HCT116 (cell line): ENCODE measurements around the gene NBL1. TPM values are rescaled to one million over a fixed set of nuclear protein-coding genes. Genes with fewer than 3 reads are reported as not detected.

ENCODE experiments used
- ATAC-seq: fragments of 200-7000 bp; cut with Tn5 transposase; 2 replicates; pipeline ENCODE4 v1.9.1; 2020; ENCODE audit warnings: mild to moderate bottlenecking, moderate library complexity
- BruUV-seq: library from RNA; stranded (reverse); fragments of 400-500 nt; replicated peaks from 2 replicates; lab custom pipeline; 2021; lab: Mats Ljungman, UMichigan
- CTCF ChIA-PET: fragments of 300-600 bp; sonication (Branson Sonifier 250); formaldehyde crosslinking; loops from one replicate; lab custom pipeline; 2021; ENCODE audit warnings: antibody characterized with exemption; lab: Charles Lee
- POLR2A ChIA-PET: fragments of 300-600, 350-600 bp; sonication (Branson Sonifier 250); formaldehyde crosslinking; loops from one replicate; lab custom pipeline; 2021; ENCODE audit warnings: antibody characterized with exemption; lab: Charles Lee
- RAD21 ChIA-PET, 2 experiments: fragments of 300-600 bp; sonication (Branson Sonifier 250); formaldehyde crosslinking; loops; one replicate each; lab custom pipeline; 2023; ENCODE audit warnings: low total read pairs in 2 of 2; ENCODE audit not compliant: uncharacterized antibody in 2 of 2, unreplicated experiment in 2 of 2, low non-redundant PET in 1 of 2; lab: Charles Lee
- DNase-seq: peaks from one replicate; pipeline ENCODE4 v3.0.0-alpha.2; 2010; ENCODE audit warnings: low read depth, low spot score
- H2AFZ ChIP-seq: fragments of 200-600 bp; shearing (Covaris generic), sonication (generic); 2 replicates; pipeline ENCODE4 v1.6.1; 2017; ENCODE audit warnings: low read depth, mixed run types, mixed read lengths, antibody characterized with exemption, low read length; ENCODE audit not compliant: poor library complexity, severe bottlenecking
- H3K27ac ChIP-seq: 2 replicates; pipeline ENCODE4 v1.5.1; 2012; ENCODE audit warnings: low read depth, low read length
- H3K27me3 ChIP-seq: fragments of 200-600 bp; sonication (generic); 2 replicates; pipeline ENCODE4 v1.6.1; 2016; ENCODE audit warnings: mixed run types, low read length, mixed read lengths; ENCODE audit not compliant: insufficient read depth
- H3K36me3 ChIP-seq, 2 experiments: fragments of 200-500 bp in 1 of 2; fragments of 200-600 bp in 1 of 2; sonication (Bioruptor generic) in 1 of 2; sonication (generic) in 1 of 2; 2 replicates each; pipeline versions ENCODE4 v1.5.1 to v1.6.1; 2014 to 2016; ENCODE audit warnings: low read length in 2 of 2, inconsistent platforms in 1 of 2, mixed read lengths in 1 of 2, mixed run types in 1 of 2; ENCODE audit not compliant: insufficient read depth in 2 of 2, control insufficient read depth in 1 of 2
- H3K4me1 ChIP-seq, 2 experiments: fragments of 200-600 bp in 1 of 2; sonication (generic) in 1 of 2; 2 replicates each; pipeline versions ENCODE4 v1.5.1 to v1.6.1; 2012 to 2017; ENCODE audit warnings: low read length in 2 of 2, inconsistent platforms in 1 of 2, mild to moderate bottlenecking in 1 of 2, mixed read lengths in 1 of 2, mixed run types in 1 of 2, moderate library complexity in 1 of 2; ENCODE audit not compliant: insufficient read depth in 2 of 2, control insufficient read depth in 1 of 2
- H3K4me2 ChIP-seq: fragments of 200-600 bp; sonication (generic); 2 replicates; pipeline ENCODE4 v1.6.1; 2017; ENCODE audit warnings: mixed run types, low read length, mixed read lengths
- H3K4me3 ChIP-seq, 2 experiments: fragments of 200-600 bp in 1 of 2; sonication (generic) in 1 of 2; replicated peaks in 1 of 2; 2 replicates each; pipeline ENCODE4 v1.5.1; 2011 to 2016; ENCODE audit warnings: low read length in 2 of 2, control low read depth in 1 of 2, low read depth in 1 of 2, mild to moderate bottlenecking in 1 of 2, mixed read lengths in 1 of 2, mixed run types in 1 of 2
- H3K79me2 ChIP-seq: fragments of 200-600 bp; sonication (generic); 2 replicates; pipeline ENCODE4 v1.6.1; 2017; ENCODE audit warnings: mild to moderate bottlenecking, mixed run types, low read length, moderate library complexity, mixed read lengths; ENCODE audit not compliant: insufficient read depth
- H3K9ac ChIP-seq: fragments of 200-600 bp; sonication (generic); 2 replicates; pipeline ENCODE4 v1.6.1; 2016; ENCODE audit warnings: low read length, mixed read lengths
- H3K9me2 ChIP-seq: fragments of 200-600 bp; sonication (generic), shearing (Covaris generic); 2 replicates; pipeline ENCODE4 v1.6.1; 2017; ENCODE audit warnings: mixed run types, mild to moderate bottlenecking, moderate library complexity; ENCODE audit not compliant: insufficient read depth
- H3K9me3 ChIP-seq, 2 experiments: fragments of 200-500 bp in 1 of 2; fragments of 200-600 bp in 1 of 2; sonication (Bioruptor generic) in 1 of 2; sonication (generic) in 1 of 2; 2 replicates each; pipeline ENCODE4 v1.6.1; 2014 to 2017; ENCODE audit warnings: low read length in 2 of 2, mixed read lengths in 2 of 2, inconsistent platforms in 1 of 2, low read depth in 1 of 2, mild to moderate bottlenecking in 1 of 2, mixed run types in 1 of 2, moderate library complexity in 1 of 2; ENCODE audit not compliant: control insufficient read depth in 1 of 2, insufficient read depth in 1 of 2
- H4K20me1 ChIP-seq: fragments of 200-600 bp; sonication (generic), shearing (Covaris generic); 2 replicates; pipeline ENCODE4 v1.6.1; 2017; ENCODE audit warnings: mixed run types, mild to moderate bottlenecking, moderate library complexity; ENCODE audit not compliant: insufficient read depth
- CBX3 ChIP-seq: IDR thresholded peaks from 2 replicates; pipeline ENCODE4 v1.6.1; 2012; ENCODE audit warnings: low read depth
- CTCF ChIP-seq, 3 experiments: fragments of 200-600 bp in 1 of 3; sonication (generic) in 1 of 3; IDR thresholded peaks in 2 of 3; conservative IDR thresholded peaks in 1 of 3; 2 replicates each; pipeline ENCODE4 v1.5.1; 2012 to 2017; ENCODE audit warnings: low read depth in 2 of 3, low read length in 2 of 3, antibody characterized with exemption in 1 of 3, borderline replicate concordance in 1 of 3, control low read depth in 1 of 3, mild to moderate bottlenecking in 1 of 3, mixed read lengths in 1 of 3, mixed run types in 1 of 3, moderate library complexity in 1 of 3; ENCODE audit not compliant: insufficient read depth in 1 of 3
- EGR1 ChIP-seq: IDR thresholded peaks from 2 replicates; pipeline ENCODE4 v1.6.1; 2012; ENCODE audit warnings: low read depth
- ELF1 ChIP-seq: IDR thresholded peaks from 2 replicates; pipeline ENCODE4 v1.6.1; 2012; ENCODE audit warnings: low read depth, borderline replicate concordance
- JUND ChIP-seq: IDR thresholded peaks from 2 replicates; pipeline ENCODE4 v1.6.1; 2012
- POLR2AphosphoS5 ChIP-seq: IDR thresholded peaks from 2 replicates; pipeline ENCODE4 v1.6.1; 2011; ENCODE audit warnings: mild to moderate bottlenecking, low read depth, low read length, moderate library complexity
- RAD21 ChIP-seq: IDR thresholded peaks from 2 replicates; pipeline ENCODE4 v1.6.1; 2012; ENCODE audit warnings: low read depth, mild to moderate bottlenecking
- intact Hi-C: fragments of 100-400 bp; cut with micrococcal nuclease; formaldehyde crosslinking; loops from 2 replicates; pipeline ENCODE4 v1.10.0; 2022
- total RNA-seq: library from RNA; stranded (reverse); gene quantifications from one replicate; pipeline ENCODE4 v1.2.1, GENCODE V29; 2021; ENCODE audit not compliant: unreplicated experiment

NBL1 gene
- total RNA-seq, 1 experiment from 2014 or later = 75.4 TPM

GRCh38 chr1:19610282-19610981, 33.7 kb upstream of the NBL1 start:
- Histone ChIP-seq H3K4me1 (no peaks in the 10 kb centered on the region), H3K36me3 (0 out of 4 replicates have a peak, but pooled peaks cover 0 to 5% of the 10 kb centered on the region in 2 experiments), H3K9me2 (no peaks in the 10 kb centered on the region), H3K27ac (no peak overlapping the region), H3K9me3 (no peaks in the 10 kb centered on the region), H3K27me3 (no peaks in the 10 kb centered on the region), H4K20me1 (no peaks in the 10 kb centered on the region), H3K79me2 (peaks cover 82% of the 10 kb centered on the region), H2AFZ (no peak overlapping the region), H3K4me2 (no peak overlapping the region), H3K9ac (no peak overlapping the region), H3K4me3 (no peak overlapping the region)
- POLR2A ChIA-PET = no interaction called here
- intact Hi-C loops = no loop called here
- no TSS peak for BruUV-seq
- DNase-seq (no peak), ATAC-seq (no peak)
- RAD21 ChIA-PET = no interaction called here
- CTCF ChIA-PET = interaction anchor here (1.4 kb wide), 1 partner anchor 28 kb away, joined by 3 read pairs; no protein-coding TSS in a partner anchor
- TF ChIP-seq EGR1 = no peak

DNA sequence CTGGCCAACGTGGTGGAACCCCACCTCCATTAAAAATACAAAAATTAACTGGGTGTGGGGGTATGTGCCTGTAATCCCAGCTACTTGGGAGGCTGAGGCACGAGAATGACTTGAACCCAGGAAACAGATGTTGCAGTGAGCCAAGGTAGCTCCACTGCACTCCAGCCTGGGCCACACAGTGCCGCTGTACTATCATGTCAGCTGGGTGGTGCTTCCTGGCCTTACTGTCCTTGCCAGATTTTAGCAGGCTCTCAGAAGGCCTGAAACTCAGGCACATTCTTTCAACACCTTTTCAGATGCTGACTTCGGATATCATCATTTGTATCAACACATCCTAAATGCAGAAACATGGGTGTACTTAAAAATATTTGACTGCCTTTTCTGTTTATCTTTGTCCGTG, 31.6 kb upstream of the NBL1 start:
- H3K9ac ChIP-seq = no peak overlapping the region
- H2AFZ ChIP-seq = no peak overlapping the region
- H3K4me2 ChIP-seq = no peak overlapping the region
- H3K9me3 ChIP-seq = no peaks in the 10 kb centered on the region
- TF ChIP-seq ELF1 (no peak), CTCF (IDR thresholded peaks at IDR 0.05 in 2 of 3, conservative IDR thresholded peaks at IDR 0.05 in 1 of 3; ENCODE audit: borderline replicate concordance in 1 of 3, insufficient read depth in 1 of 3, low read depth in 2 of 3, low read length in 2 of 3) (no peak), CBX3 (no peak), POLR2AphosphoS5 (no peak), RAD21 (no peak), JUND (no peak)
- CTCF ChIA-PET = no interaction called here
- no peak overlapping the region for H3K27ac ChIP-seq
- 0 out of 4 replicates have a peak, but pooled peaks cover 0 to 5% of the 10 kb centered on the region in 2 experiments for H3K36me3 ChIP-seq
- POLR2A ChIA-PET = no interaction called here
- DNase-seq = no peak
- intact Hi-C loops = no loop called here
- H3K9me2 ChIP-seq = no peaks in the 10 kb centered on the region
- ATAC-seq = no peak
- no TSS peak for BruUV-seq
- peaks cover 72% of the 10 kb centered on the region for H3K79me2 ChIP-seq
- no peaks in the 10 kb centered on the region for H4K20me1 ChIP-seq
- RAD21 ChIA-PET = no interaction called here
- H3K4me3 ChIP-seq = no peak overlapping the region
- no peaks in the 10 kb centered on the region for H3K4me1 ChIP-seq
- no peaks in the 10 kb centered on the region for H3K27me3 ChIP-seq
